Calu3 (cell line): Measurements from ENCODE around the gene LRBA. TPM values are rescaled to one million over a fixed set of nuclear protein-coding genes. Genes with fewer than 3 reads are reported as not detected.

Source experiments
- BruUV-seq: library from RNA; stranded (reverse); fragments of 400-500 nt; replicated peaks from 2 replicates; lab custom pipeline; 2021; lab: Mats Ljungman, UMichigan
- CTCF ChIA-PET: fragments of 300-600 bp; sonication (Branson Sonifier 250); formaldehyde crosslinking; loops from one replicate; lab custom pipeline; 2022; ENCODE audit warnings: antibody characterized with exemption; lab: Charles Lee
- DNase-seq: peaks from one replicate; pipeline ENCODE4 v3.0.0; 2022
- H3K27ac Mint-ChIP-seq: one replicate; pipeline ENCODE4 v1.8.0; 2022; ENCODE audit warnings: mixed read lengths; ENCODE audit not compliant: unreplicated experiment
- H3K27me3 Mint-ChIP-seq: one replicate; pipeline ENCODE4 v1.8.0; 2022; ENCODE audit warnings: mixed read lengths; ENCODE audit not compliant: unreplicated experiment
- H3K36me3 Mint-ChIP-seq: one replicate; pipeline ENCODE4 v1.8.0; 2022; ENCODE audit warnings: mild to moderate bottlenecking, moderate library complexity, mixed read lengths; ENCODE audit not compliant: insufficient read depth, unreplicated experiment
- H3K4me1 Mint-ChIP-seq: one replicate; pipeline ENCODE4 v1.8.0; 2022; ENCODE audit warnings: mild to moderate bottlenecking, low read depth, mixed read lengths; ENCODE audit not compliant: unreplicated experiment
- H3K4me3 Mint-ChIP-seq: one replicate; pipeline ENCODE4 v1.8.0; 2022; ENCODE audit warnings: mild to moderate bottlenecking, low read depth, moderate library complexity, mixed read lengths; ENCODE audit not compliant: unreplicated experiment
- H3K9me3 Mint-ChIP-seq: one replicate; pipeline ENCODE4 v1.8.0; 2022; ENCODE audit warnings: low read depth, mixed read lengths; ENCODE audit not compliant: unreplicated experiment
- intact Hi-C: fragments of 100-400 bp; cut with micrococcal nuclease; formaldehyde crosslinking; loops from one replicate; pipeline ENCODE4 v1.10.0; 2022; ENCODE audit not compliant: unreplicated experiment
- total RNA-seq: library from RNA; stranded (reverse); gene quantifications from 2 replicates; pipeline ENCODE4 v1.2.3, GENCODE V29; 2022
- TF ChIP-seq, protein P1 (sequence below): fragments of 200-600 bp; IDR thresholded peaks from one replicate; pipeline ENCODE4 v1.8.0; 2022; ENCODE audit warnings: antibody characterized with exemption; ENCODE audit not compliant: unreplicated experiment

The LRBA gene
- total RNA-seq, 1 experiment from 2014 or later = 49.0 TPM

DNA sequence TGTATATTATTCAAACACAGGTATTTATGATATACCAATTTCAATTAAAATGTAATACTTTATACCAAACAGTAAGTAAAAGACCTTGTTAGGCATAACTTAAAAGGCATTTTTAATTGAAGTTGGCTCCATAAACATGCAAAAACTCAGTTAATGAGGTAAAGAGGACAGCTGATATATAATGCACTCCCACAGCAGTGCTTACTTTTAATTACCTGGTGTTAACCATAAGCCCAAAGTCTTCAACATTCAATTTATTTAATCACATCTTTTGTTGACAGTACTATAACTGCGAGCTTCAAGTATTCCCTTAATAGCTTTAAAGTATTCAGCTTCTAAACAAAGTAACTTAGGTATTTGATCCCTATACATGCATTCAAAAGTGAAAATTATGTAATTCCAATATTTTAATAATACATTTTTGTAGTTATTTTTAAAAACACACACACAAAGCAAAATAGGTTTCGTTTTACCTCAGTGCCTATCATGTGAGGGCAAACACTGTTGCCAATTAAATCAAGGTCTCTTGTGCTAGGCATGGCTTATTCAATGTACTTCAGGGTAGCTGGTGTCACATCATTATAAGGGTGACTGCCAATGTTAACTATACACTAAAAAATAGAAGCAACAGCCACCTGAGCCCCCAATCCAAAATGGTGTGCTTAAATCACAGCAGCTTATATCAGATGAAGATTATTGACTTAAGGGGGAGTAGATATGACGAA, 197.1 kb downstream of the LRBA start:
- no TSS peak for BruUV-seq
- no peak for DNase-seq

GRCh38 chr4:150817017-150817416, 198.1 kb downstream of the LRBA start:
- H3K27ac Mint-ChIP-seq = no peak overlapping the region
- intact Hi-C loops = loop anchor here (5.0 kb wide), 1 partner anchor 50 kb away; no protein-coding TSS in a partner anchor
- BruUV-seq = no TSS peak
- CTCF ChIA-PET = no interaction called here
- H3K27me3 Mint-ChIP-seq = no peaks in the 10 kb centered on the region
- TF ChIP-seq, protein P1, sequence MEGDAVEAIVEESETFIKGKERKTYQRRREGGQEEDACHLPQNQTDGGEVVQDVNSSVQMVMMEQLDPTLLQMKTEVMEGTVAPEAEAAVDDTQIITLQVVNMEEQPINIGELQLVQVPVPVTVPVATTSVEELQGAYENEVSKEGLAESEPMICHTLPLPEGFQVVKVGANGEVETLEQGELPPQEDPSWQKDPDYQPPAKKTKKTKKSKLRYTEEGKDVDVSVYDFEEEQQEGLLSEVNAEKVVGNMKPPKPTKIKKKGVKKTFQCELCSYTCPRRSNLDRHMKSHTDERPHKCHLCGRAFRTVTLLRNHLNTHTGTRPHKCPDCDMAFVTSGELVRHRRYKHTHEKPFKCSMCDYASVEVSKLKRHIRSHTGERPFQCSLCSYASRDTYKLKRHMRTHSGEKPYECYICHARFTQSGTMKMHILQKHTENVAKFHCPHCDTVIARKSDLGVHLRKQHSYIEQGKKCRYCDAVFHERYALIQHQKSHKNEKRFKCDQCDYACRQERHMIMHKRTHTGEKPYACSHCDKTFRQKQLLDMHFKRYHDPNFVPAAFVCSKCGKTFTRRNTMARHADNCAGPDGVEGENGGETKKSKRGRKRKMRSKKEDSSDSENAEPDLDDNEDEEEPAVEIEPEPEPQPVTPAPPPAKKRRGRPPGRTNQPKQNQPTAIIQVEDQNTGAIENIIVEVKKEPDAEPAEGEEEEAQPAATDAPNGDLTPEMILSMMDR = no peak
- H3K36me3 Mint-ChIP-seq = no peaks in the 10 kb centered on the region
- no peaks in the 10 kb centered on the region for H3K4me1 Mint-ChIP-seq
- H3K9me3 Mint-ChIP-seq = no peaks in the 10 kb centered on the region
- DNase-seq = no peak
- H3K4me3 Mint-ChIP-seq = no peak overlapping the region

More for the DNA sequence above, 197.1 kb downstream of the LRBA start:
- TF ChIP-seq, protein P1 = no peak
- CTCF ChIA-PET = interaction anchor here (0.6 kb wide), 1 partner anchor 1594 kb away, joined by 3 read pairs; no protein-coding TSS in a partner anchor
- Mint-ChIP-seq H3K9me3 (no peaks in the 10 kb centered on the region), H3K4me1 (no peaks in the 10 kb centered on the region), H3K27me3 (no peaks in the 10 kb centered on the region), H3K4me3 (no peak overlapping the region), H3K36me3 (no peaks in the 10 kb centered on the region), H3K27ac (no peak overlapping the region)
- intact Hi-C loops = loop anchor here (5.0 kb wide), 1 partner anchor 49 kb away; no protein-coding TSS in a partner anchor

GRCh38 chr4:150816491-150816890, 198.6 kb downstream of the LRBA start:
- intact Hi-C loops = loop anchor here (5.0 kb wide), 1 partner anchor 51 kb away; no protein-coding TSS in a partner anchor
- Mint-ChIP-seq H3K27ac (no peak overlapping the region), H3K4me1 (no peaks in the 10 kb centered on the region), H3K36me3 (no peaks in the 10 kb centered on the region), H3K27me3 (no peaks in the 10 kb centered on the region), H3K9me3 (no peaks in the 10 kb centered on the region), H3K4me3 (no peak overlapping the region)
- TF ChIP-seq, protein P1 = no peak
- no peak for DNase-seq
- CTCF ChIA-PET = no interaction called here
- no TSS peak for BruUV-seq

GRCh38 chr4:150814873-150815272, 200.2 kb downstream of the LRBA start:
- Mint-ChIP-seq H3K27me3 (no peaks in the 10 kb centered on the region), H3K4me3 (no peak overlapping the region), H3K27ac (no peak overlapping the region), H3K36me3 (no peaks in the 10 kb centered on the region), H3K9me3 (no peaks in the 10 kb centered on the region), H3K4me1 (no peaks in the 10 kb centered on the region)
- DNase-seq = no peak
- intact Hi-C loops = loop anchor here (5.0 kb wide), 1 partner anchor 52 kb away; no protein-coding TSS in a partner anchor
- no TSS peak for BruUV-seq
- CTCF ChIA-PET = no interaction called here
- TF ChIP-seq, protein P1 = no peak
